OCI-LY7 (cell line): Measurements from ENCODE around the gene TOGARAM1. TPM values are rescaled to one million over a fixed set of nuclear protein-coding genes. Genes with fewer than 3 reads are reported as not detected.

ENCODE experiments used
- BruUV-seq: library from RNA; stranded (reverse); fragments of 400-500 nt; replicated peaks from 2 replicates; lab custom pipeline; 2021; lab: Mats Ljungman, UMichigan
- CTCF ChIA-PET: fragments of 300-600 bp; sonication (Branson Sonifier 250); formaldehyde crosslinking; loops from one replicate; lab custom pipeline; 2022; ENCODE audit warnings: antibody characterized with exemption; ENCODE audit not compliant: unreplicated experiment; lab: Charles Lee
- POLR2A ChIA-PET: fragments of 300-600 bp; sonication (Branson Sonifier 250); formaldehyde crosslinking; loops from one replicate; lab custom pipeline; 2022; ENCODE audit warnings: antibody characterized with exemption; lab: Charles Lee
- DNase-seq: peaks from one replicate; pipeline ENCODE4 v3.0.0-alpha.2; 2015; ENCODE audit warnings: low spot score
- H2AFZ ChIP-seq: fragments of 200-600 bp; sonication (generic), shearing (Covaris generic); 2 replicates; pipeline ENCODE4 v1.6.1; 2014; ENCODE audit warnings: mild to moderate bottlenecking, antibody characterized with exemption, low read length, moderate library complexity
- H3K27ac ChIP-seq: fragments of 200-600 bp; sonication (generic); 2 replicates; pipeline ENCODE4 v1.5.1; 2014; ENCODE audit warnings: mixed run types, low read depth, mild to moderate bottlenecking, moderate library complexity, low read length, inconsistent platforms; ENCODE audit not compliant: poor library complexity, severe bottlenecking
- H3K36me3 ChIP-seq: fragments of 200-600 bp; sonication (generic); 2 replicates; pipeline ENCODE4 v1.6.1; 2014; ENCODE audit warnings: mild to moderate bottlenecking, antibody characterized with exemption, low read length, moderate library complexity, mixed read lengths; ENCODE audit not compliant: insufficient read depth
- H3K4me1 ChIP-seq: fragments of 200-600 bp; sonication (generic); 2 replicates; pipeline ENCODE4 v1.5.1; 2014; ENCODE audit warnings: mild to moderate bottlenecking, low read length; ENCODE audit not compliant: insufficient read depth, poor library complexity, severe bottlenecking
- H3K4me2 ChIP-seq: fragments of 200-600 bp; sonication (generic); 2 replicates; pipeline ENCODE4 v1.6.1; 2014; ENCODE audit warnings: mild to moderate bottlenecking, low read length
- H3K4me3 ChIP-seq: fragments of 200-600 bp; sonication (generic); 2 replicates; pipeline ENCODE4 v1.5.1; 2014; ENCODE audit warnings: mild to moderate bottlenecking, low read depth, low read length; ENCODE audit not compliant: poor library complexity, severe bottlenecking
- H3K79me2 ChIP-seq: fragments of 200-600 bp; sonication (generic); 2 replicates; pipeline ENCODE4 v1.6.1; 2016; ENCODE audit warnings: low read depth, mild to moderate bottlenecking, low read length, moderate library complexity, mixed read lengths; ENCODE audit not compliant: insufficient read depth
- H3K9me2 ChIP-seq: fragments of 200-600 bp; sonication (generic); 2 replicates; pipeline ENCODE4 v1.6.1; 2016; ENCODE audit warnings: mild to moderate bottlenecking, low read length, mixed read lengths; ENCODE audit not compliant: insufficient read depth
- H3K9me3 ChIP-seq: fragments of 200-600 bp; sonication (generic); 2 replicates; pipeline ENCODE4 v1.6.1; 2014; ENCODE audit warnings: mild to moderate bottlenecking, mixed run types, low read length, mixed read lengths
- H4K20me1 ChIP-seq: fragments of 200-600 bp; sonication (generic); 2 replicates; pipeline ENCODE4 v1.6.1; 2014; ENCODE audit warnings: mild to moderate bottlenecking, antibody characterized with exemption, low read length, moderate library complexity, mixed read lengths; ENCODE audit not compliant: insufficient read depth
- CTCF ChIP-seq: fragments of 200-600 bp; sonication (generic); conservative IDR thresholded peaks from 2 replicates; pipeline ENCODE4 v1.5.1; 2014; ENCODE audit warnings: mild to moderate bottlenecking, antibody characterized with exemption, low read length, moderate library complexity, mixed read lengths
- EZH2phosphoT487 ChIP-seq: fragments of 200-600 bp; sonication (generic); IDR thresholded peaks from 2 replicates; pipeline ENCODE4 v1.6.1; 2018; ENCODE audit warnings: low read depth, borderline replicate concordance, mild to moderate bottlenecking, mixed run types, antibody characterized with exemption, low read length, moderate library complexity, mixed read lengths
- intact Hi-C: fragments of 100-400 bp; cut with micrococcal nuclease; formaldehyde crosslinking; loops from one replicate; pipeline ENCODE4 v1.10.0; 2022; ENCODE audit not compliant: unreplicated experiment
- total RNA-seq, 2 experiments: library from RNA; depleted of rRNA in 1 of 2; stranded (reverse); fragments of >200 nt in 1 of 2; shearing (Covaris generic) in 1 of 2; gene quantifications; 2 replicates each; pipeline ENCODE4 v1.2.3, GENCODE V29; 2014 to 2022

The TOGARAM1 gene
- total RNA-seq, 2 experiments from 2014 or later, result 11.4 to 11.6 TPM

- CTCF ChIA-PET, result no interaction called here
Observed at GRCh38 chr14:45068396-45068795, 106.4 kb downstream of the TOGARAM1 start.

GRCh38 chr14:45070215-45070614 is 108.2 kb downstream of the TOGARAM1 start:
- H3K79me2 ChIP-seq, result no peaks in the 10 kb centered on the region
- no peaks in the 10 kb centered on the region for H3K9me3 ChIP-seq
- H4K20me1 ChIP-seq, result no peaks in the 10 kb centered on the region
- TF ChIP-seq CTCF, result no peak
- TF ChIP-seq EZH2phosphoT487, result no peak
- no peak overlapping the region for H3K4me3 ChIP-seq
- DNase-seq, result no peak
- CTCF ChIA-PET, result no interaction called here
- peaks cover 43% of the 10 kb centered on the region for H3K36me3 ChIP-seq
- no peaks in the 10 kb centered on the region for H3K4me1 ChIP-seq
- no peaks in the 10 kb centered on the region for H3K9me2 ChIP-seq
- H2AFZ ChIP-seq, result no peak overlapping the region
- POLR2A ChIA-PET, result interaction anchor here (0.6 to 0.9 kb wide), 2 partner anchors 13 to 26 kb away, joined by 3 to 9 read pairs; no protein-coding TSS in a partner anchor
- H3K4me2 ChIP-seq, result no peak overlapping the region
- BruUV-seq, result no TSS peak
- H3K27ac ChIP-seq, result no peak overlapping the region
- intact Hi-C loops, result no loop called here

More at GRCh38 chr14:45068396-45068795, 106.4 kb downstream of the TOGARAM1 start:
- no peak overlapping the region for H3K4me3 ChIP-seq
- no peaks in the 10 kb centered on the region for H3K9me2 ChIP-seq
- H3K79me2 ChIP-seq, result no peaks in the 10 kb centered on the region
- H3K27ac ChIP-seq, result no peak overlapping the region
- POLR2A ChIA-PET, result interaction anchor here (0.6 to 1.4 kb wide), 2 partner anchors 171 to 279 kb away, joined by 3 to 5 read pairs; a partner anchor contains a TSS
- H3K36me3 ChIP-seq, result peaks cover 37% of the 10 kb centered on the region
- no peak for TF ChIP-seq EZH2phosphoT487
- TF ChIP-seq CTCF, result no peak
- intact Hi-C loops, result no loop called here
- H2AFZ ChIP-seq, result no peak overlapping the region
- no peak for DNase-seq
- no TSS peak for BruUV-seq
- H4K20me1 ChIP-seq, result no peaks in the 10 kb centered on the region
- H3K4me2 ChIP-seq, result no peak overlapping the region
- H3K9me3 ChIP-seq, result no peaks in the 10 kb centered on the region
- H3K4me1 ChIP-seq, result no peaks in the 10 kb centered on the region

GRCh38 chr14:45072126-45072525 is 110.1 kb downstream of the TOGARAM1 start:
- Histone ChIP-seq H3K27ac (no peak overlapping the region), H3K9me3 (no peaks in the 10 kb centered on the region), H3K79me2 (no peaks in the 10 kb centered on the region), H3K36me3 (peaks cover 35% of the 10 kb centered on the region), H3K9me2 (no peaks in the 10 kb centered on the region), H4K20me1 (no peaks in the 10 kb centered on the region), H3K4me2 (no peak overlapping the region), H3K4me3 (no peak overlapping the region), H2AFZ (no peak overlapping the region), H3K4me1 (no peaks in the 10 kb centered on the region)
- intact Hi-C loops, result no loop called here
- DNase-seq, result no peak
- CTCF ChIA-PET, result no interaction called here
- POLR2A ChIA-PET, result interaction anchor here (1.1 kb wide), 1 partner anchor 11 kb away, joined by 5 read pairs; no protein-coding TSS in a partner anchor
- no TSS peak for BruUV-seq
- no peak for TF ChIP-seq CTCF
- no peak for TF ChIP-seq EZH2phosphoT487
